HepG2 (cell line): ENCODE measurements around the gene TUBA4A. TPM values are rescaled to one million over a fixed set of nuclear protein-coding genes. Genes with fewer than 3 reads are reported as not detected.

Experiments
- AKAP8 ChIP-seq: sonication (generic); formaldehyde crosslinking; IDR thresholded peaks from 2 replicates; pipeline ENCODE4 v1.5.1; 2020; ENCODE audit warnings: mild to moderate bottlenecking, missing genetic modification reagents
- CHCHD3 ChIP-seq: sonication (generic); formaldehyde crosslinking; IDR thresholded peaks from 2 replicates; pipeline ENCODE4 v1.8.0; 2022; ENCODE audit warnings: mild to moderate bottlenecking, missing genetic modification reagents, moderate library complexity
- FOXO1 ChIP-seq: sonication (generic); formaldehyde crosslinking; IDR thresholded peaks from 2 replicates; pipeline ENCODE4 v1.4.0; 2020; ENCODE audit warnings: missing genetic modification reagents
- HDAC2 ChIP-seq: sonication (generic); formaldehyde crosslinking; IDR thresholded peaks from 2 replicates; pipeline ENCODE4 v1.4.0; 2020; ENCODE audit warnings: missing genetic modification reagents
- KMT2A ChIP-seq: sonication (generic); formaldehyde crosslinking; IDR thresholded peaks from 2 replicates; pipeline ENCODE4 v1.4.0; 2020; ENCODE audit warnings: missing genetic modification reagents
- SCMH1 ChIP-seq: sonication (generic); formaldehyde crosslinking; IDR thresholded peaks from 2 replicates; pipeline ENCODE4 v1.9.0; 2021; ENCODE audit warnings: missing genetic modification reagents, mild to moderate bottlenecking, borderline replicate concordance
- SIN3A ChIP-seq: IDR thresholded peaks from 2 replicates; pipeline ENCODE4 v1.6.1; 2011; ENCODE audit warnings: low read depth, mild to moderate bottlenecking, control low read depth, low read length, borderline replicate concordance
- SUZ12 ChIP-seq: fragments of 150-350 bp; IDR thresholded peaks from 2 replicates; pipeline ENCODE4 v1.6.1; 2014; ENCODE audit warnings: low read depth, low read length
- TBP ChIP-seq: sonication (generic); formaldehyde crosslinking; IDR thresholded peaks from 2 replicates; pipeline ENCODE4 v1.5.0; 2020; ENCODE audit warnings: missing genetic modification reagents
- WIZ ChIP-seq: sonication (generic); formaldehyde crosslinking; IDR thresholded peaks from 2 replicates; pipeline ENCODE4 v1.5.1; 2020; ENCODE audit warnings: mild to moderate bottlenecking, missing genetic modification reagents
- ZNF260 ChIP-seq: sonication (generic); formaldehyde crosslinking; IDR thresholded peaks from 2 replicates; pipeline ENCODE4 v1.4.0; 2020; ENCODE audit warnings: missing genetic modification reagents, low read depth, mild to moderate bottlenecking, borderline replicate concordance
- ZNF383 ChIP-seq: sonication (generic); formaldehyde crosslinking; IDR thresholded peaks from 2 replicates; pipeline ENCODE4 v1.4.0; 2020; ENCODE audit warnings: missing genetic modification reagents, mild to moderate bottlenecking, borderline replicate concordance
- ZNF484 ChIP-seq: sonication (generic); formaldehyde crosslinking; IDR thresholded peaks from 2 replicates; pipeline ENCODE4 v1.5.1; 2020; ENCODE audit warnings: mild to moderate bottlenecking, low read depth, missing genetic modification reagents, borderline replicate concordance
- ZNF644 ChIP-seq: IDR thresholded peaks from 2 replicates; pipeline ENCODE4 v1.6.1; 2016; ENCODE audit warnings: low read depth
- polyA plus RNA-seq, 8 experiments: library from polyadenylated mRNA; depleted of rRNA in 3 of 8; stranded (reverse) in 7 of 8; unstranded in 1 of 8; fragments of >200 nt; fragmentation: Illumina TruSeq in 4 of 8; extraction: Trizol in 4 of 8; gene quantifications; 2 replicates each; pipeline versions ENCODE4 v1.2.1 to v1.2.3, GENCODE V29; 2011 to 2016; ENCODE audit warnings: low read depth in 4 of 8, missing spikeins in 1 of 8, mixed read lengths in 1 of 8; ENCODE audit not compliant: insufficient read depth in 1 of 8
- total RNA-seq, 5 experiments: library from RNA; depleted of rRNA; stranded (reverse); fragments of >200 nt; fragmentation: Illumina TruSeq; extraction: Trizol; gene quantifications; 2 replicates each; pipeline ENCODE4 v1.2.3, GENCODE V29; 2016; ENCODE audit warnings: low read depth in 1 of 5
- TF ChIP-seq, protein P1 (sequence below): sonication (generic); formaldehyde crosslinking; IDR thresholded peaks from 2 replicates; pipeline ENCODE4 v1.4.0; 2020; ENCODE audit warnings: missing genetic modification reagents
- TF ChIP-seq, protein P2 (sequence below): sonication (generic); formaldehyde crosslinking; IDR thresholded peaks from 2 replicates; pipeline ENCODE4 v1.5.0; 2020; ENCODE audit warnings: missing genetic modification reagents, mild to moderate bottlenecking, borderline replicate concordance
- TF ChIP-seq, protein P3 (sequence below): sonication (generic); formaldehyde crosslinking; IDR thresholded peaks from 2 replicates; pipeline ENCODE4 v1.8.0; 2022; ENCODE audit warnings: missing genetic modification reagents, mild to moderate bottlenecking, borderline replicate concordance
- TF ChIP-seq, protein P4 (sequence below): sonication (generic); formaldehyde crosslinking; IDR thresholded peaks from 2 replicates; pipeline ENCODE4 v1.5.1; 2020; ENCODE audit warnings: missing genetic modification reagents, mild to moderate bottlenecking, borderline replicate concordance
- TF ChIP-seq, protein P5 (sequence below): sonication (generic); formaldehyde crosslinking; IDR thresholded peaks from 2 replicates; pipeline ENCODE4 v1.4.0; 2020; ENCODE audit warnings: missing genetic modification reagents
- TF ChIP-seq, protein P6 (sequence below): sonication (generic); formaldehyde crosslinking; IDR thresholded peaks from 2 replicates; pipeline ENCODE4 v1.9.0; 2021; ENCODE audit warnings: missing genetic modification reagents, mild to moderate bottlenecking, borderline replicate concordance

Gene TUBA4A
- total and polyA plus RNA-seq, 2 of the 13 experiments (the other 11 are each of a cell fraction or from before 2014, with no cell fraction given) = 1.3 to 12.7 TPM

DNA sequence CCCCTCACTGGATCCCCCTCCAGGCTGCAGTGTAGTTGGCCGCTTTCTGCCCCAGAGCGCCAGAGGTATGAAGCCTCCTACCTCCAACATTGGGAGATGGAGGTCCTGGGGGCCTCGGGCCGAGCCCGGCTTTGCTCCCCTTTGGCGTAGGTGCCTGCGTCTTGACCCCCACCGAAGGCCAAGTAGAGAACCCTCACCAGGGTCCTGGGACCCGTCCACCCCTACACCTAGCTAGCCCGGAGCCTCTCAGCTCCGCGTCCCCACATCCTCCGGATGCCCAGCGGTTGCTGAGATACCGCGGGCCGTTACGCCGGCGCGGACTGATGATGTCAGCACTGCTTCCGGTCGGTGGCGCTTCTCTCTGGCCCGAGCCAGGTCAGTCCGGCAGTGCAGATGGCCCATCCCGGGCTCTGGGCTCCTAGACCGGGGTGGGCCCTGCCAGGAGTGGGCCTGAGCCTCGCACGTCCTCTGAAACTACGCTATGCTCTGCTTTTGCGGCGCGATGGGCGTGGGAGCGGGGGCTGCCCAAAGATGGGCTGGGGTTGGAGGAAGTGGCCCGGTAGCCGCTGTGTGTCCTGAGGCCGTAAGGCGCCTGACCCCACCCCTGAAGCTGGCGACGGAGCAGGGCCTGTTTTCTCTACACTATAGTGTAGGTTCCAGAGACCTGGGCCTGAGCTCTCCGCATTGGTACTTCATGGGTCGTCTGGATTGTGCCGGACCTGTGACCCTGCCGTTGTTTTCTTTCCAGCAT, 8.4 kb downstream of the TUBA4A start, which contains the start of the genes GLB1L and STK16 (continued):
- TF ChIP-seq, protein P1, sequence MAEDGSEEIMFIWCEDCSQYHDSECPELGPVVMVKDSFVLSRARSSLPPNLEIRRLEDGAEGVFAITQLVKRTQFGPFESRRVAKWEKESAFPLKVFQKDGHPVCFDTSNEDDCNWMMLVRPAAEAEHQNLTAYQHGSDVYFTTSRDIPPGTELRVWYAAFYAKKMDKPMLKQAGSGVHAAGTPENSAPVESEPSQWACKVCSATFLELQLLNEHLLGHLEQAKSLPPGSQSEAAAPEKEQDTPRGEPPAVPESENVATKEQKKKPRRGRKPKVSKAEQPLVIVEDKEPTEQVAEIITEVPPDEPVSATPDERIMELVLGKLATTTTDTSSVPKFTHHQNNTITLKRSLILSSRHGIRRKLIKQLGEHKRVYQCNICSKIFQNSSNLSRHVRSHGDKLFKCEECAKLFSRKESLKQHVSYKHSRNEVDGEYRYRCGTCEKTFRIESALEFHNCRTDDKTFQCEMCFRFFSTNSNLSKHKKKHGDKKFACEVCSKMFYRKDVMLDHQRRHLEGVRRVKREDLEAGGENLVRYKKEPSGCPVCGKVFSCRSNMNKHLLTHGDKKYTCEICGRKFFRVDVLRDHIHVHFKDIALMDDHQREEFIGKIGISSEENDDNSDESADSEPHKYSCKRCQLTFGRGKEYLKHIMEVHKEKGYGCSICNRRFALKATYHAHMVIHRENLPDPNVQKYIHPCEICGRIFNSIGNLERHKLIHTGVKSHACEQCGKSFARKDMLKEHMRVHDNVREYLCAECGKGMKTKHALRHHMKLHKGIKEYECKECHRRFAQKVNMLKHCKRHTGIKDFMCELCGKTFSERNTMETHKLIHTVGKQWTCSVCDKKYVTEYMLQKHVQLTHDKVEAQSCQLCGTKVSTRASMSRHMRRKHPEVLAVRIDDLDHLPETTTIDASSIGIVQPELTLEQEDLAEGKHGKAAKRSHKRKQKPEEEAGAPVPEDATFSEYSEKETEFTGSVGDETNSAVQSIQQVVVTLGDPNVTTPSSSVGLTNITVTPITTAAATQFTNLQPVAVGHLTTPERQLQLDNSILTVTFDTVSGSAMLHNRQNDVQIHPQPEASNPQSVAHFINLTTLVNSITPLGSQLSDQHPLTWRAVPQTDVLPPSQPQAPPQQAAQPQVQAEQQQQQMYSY (CRISPR knock-in tag) = peak; percentile 71; the same call in 1 of the 2 replicates
- TF ChIP-seq KMT2A (CRISPR knock-in tag) = peak; percentile 89
- no peak for TF ChIP-seq TBP (CRISPR knock-in tag)
- TF ChIP-seq, protein P2, sequence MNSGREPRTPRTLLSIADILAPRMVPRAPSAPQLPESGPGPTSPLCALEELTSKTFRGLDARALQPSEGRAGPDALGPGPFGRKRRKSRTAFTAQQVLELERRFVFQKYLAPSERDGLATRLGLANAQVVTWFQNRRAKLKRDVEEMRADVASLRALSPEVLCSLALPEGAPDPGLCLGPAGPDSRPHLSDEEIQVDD (CRISPR knock-in tag) = peak; percentile 94
- TF ChIP-seq HDAC2 (CRISPR knock-in tag) = peak; percentile 91
- peak; percentile 93; the same call in 1 of the 2 replicates for TF ChIP-seq CHCHD3 (CRISPR knock-in tag)
- TF ChIP-seq WIZ (CRISPR knock-in tag) = peak; percentile 70; the same call in 1 of the 2 replicates
- no peak for TF ChIP-seq ZNF484 (CRISPR knock-in tag)
- TF ChIP-seq, protein P3, sequence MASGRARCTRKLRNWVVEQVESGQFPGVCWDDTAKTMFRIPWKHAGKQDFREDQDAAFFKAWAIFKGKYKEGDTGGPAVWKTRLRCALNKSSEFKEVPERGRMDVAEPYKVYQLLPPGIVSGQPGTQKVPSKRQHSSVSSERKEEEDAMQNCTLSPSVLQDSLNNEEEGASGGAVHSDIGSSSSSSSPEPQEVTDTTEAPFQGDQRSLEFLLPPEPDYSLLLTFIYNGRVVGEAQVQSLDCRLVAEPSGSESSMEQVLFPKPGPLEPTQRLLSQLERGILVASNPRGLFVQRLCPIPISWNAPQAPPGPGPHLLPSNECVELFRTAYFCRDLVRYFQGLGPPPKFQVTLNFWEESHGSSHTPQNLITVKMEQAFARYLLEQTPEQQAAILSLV (CRISPR knock-in tag) = peak; percentile 99
- TF ChIP-seq ZNF260 = no peak
- TF ChIP-seq SUZ12 = no peak
- peak; percentile 64; the same call in 1 of the 2 replicates for TF ChIP-seq ZNF383 (CRISPR knock-in tag)
- TF ChIP-seq, protein P4, sequence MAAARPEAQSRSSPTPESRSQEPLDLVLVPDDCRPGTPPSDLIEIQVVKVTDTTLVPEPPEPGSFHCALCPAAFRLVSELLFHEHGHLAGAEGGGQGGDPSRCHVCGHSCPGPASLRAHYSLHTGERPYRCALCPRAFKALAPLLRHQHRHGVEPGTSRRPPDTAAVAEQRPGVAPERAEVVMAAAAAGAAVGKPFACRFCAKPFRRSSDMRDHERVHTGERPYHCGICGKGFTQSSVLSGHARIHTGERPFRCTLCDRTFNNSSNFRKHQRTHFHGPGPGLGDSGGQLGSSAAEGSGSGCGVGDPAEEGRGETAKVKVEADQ (CRISPR knock-in tag) = peak; percentile 99
- TF ChIP-seq AKAP8 (CRISPR knock-in tag) = 0 out of 2 replicates have a peak, but pooled peaks have one; percentile 44
- TF ChIP-seq SIN3A = peak; percentile 98
- no peak for TF ChIP-seq SCMH1 (CRISPR knock-in tag)
- peak; percentile 9; the same call in 1 of the 2 replicates for TF ChIP-seq FOXO1 (CRISPR knock-in tag)
- TF ChIP-seq, protein P5, sequence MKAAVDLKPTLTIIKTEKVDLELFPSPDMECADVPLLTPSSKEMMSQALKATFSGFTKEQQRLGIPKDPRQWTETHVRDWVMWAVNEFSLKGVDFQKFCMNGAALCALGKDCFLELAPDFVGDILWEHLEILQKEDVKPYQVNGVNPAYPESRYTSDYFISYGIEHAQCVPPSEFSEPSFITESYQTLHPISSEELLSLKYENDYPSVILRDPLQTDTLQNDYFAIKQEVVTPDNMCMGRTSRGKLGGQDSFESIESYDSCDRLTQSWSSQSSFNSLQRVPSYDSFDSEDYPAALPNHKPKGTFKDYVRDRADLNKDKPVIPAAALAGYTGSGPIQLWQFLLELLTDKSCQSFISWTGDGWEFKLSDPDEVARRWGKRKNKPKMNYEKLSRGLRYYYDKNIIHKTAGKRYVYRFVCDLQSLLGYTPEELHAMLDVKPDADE (CRISPR knock-in tag) = 0 out of 2 replicates have a peak, but pooled peaks have one; percentile 67
- no peak for TF ChIP-seq ZNF644 (CRISPR knock-in tag)
- TF ChIP-seq, protein P6, sequence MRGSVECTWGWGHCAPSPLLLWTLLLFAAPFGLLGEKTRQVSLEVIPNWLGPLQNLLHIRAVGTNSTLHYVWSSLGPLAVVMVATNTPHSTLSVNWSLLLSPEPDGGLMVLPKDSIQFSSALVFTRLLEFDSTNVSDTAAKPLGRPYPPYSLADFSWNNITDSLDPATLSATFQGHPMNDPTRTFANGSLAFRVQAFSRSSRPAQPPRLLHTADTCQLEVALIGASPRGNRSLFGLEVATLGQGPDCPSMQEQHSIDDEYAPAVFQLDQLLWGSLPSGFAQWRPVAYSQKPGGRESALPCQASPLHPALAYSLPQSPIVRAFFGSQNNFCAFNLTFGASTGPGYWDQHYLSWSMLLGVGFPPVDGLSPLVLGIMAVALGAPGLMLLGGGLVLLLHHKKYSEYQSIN (CRISPR knock-in tag) = no peak
